ENCODE data around the gene AMOTL1.

GRCh38 chr11:94794287-94795168 is 26.4 kb downstream of the AMOTL1 start:
- TF ChIP-seq ZFX (IDR thresholded peaks at IDR 0.05): no peak
- TF ChIP-seq CTCF (conservative IDR thresholded peaks at IDR 0.05): no peak
